Sciatic nerve (tissue), 1 donor: ENCODE results near the gene MKI67. TPM values are rescaled to one million over a fixed set of nuclear protein-coding genes. Genes with fewer than 3 reads are reported as not detected.

Experiments used
- total RNA-seq: library from RNA; stranded (reverse); fragmentation: NEBNext Ultra II Directional; extraction: Animal tissue kit (Norgen Biotek cat#: 25700); gene quantifications from one replicate; pipeline ENCODE4 v1.2.1, GENCODE V29; 2021
- donor health status: DM: no; HTN: no; CAD: no.

MKI67 gene
- total RNA-seq, 1 donor from 2014 or later = 1.3 TPM

Other genes starting within 250 kb of the MKI67 start
- not detected for gene CLRN3, start 233.5 kb downstream of the MKI67 start, total RNA-seq
- 53.0 TPM for gene PTPRE, start 219.3 kb downstream of the MKI67 start, total RNA-seq